HepG2 (cell line): ENCODE data around the gene OR4Q3. TPM values are rescaled to one million over a fixed set of nuclear protein-coding genes. Genes with fewer than 3 reads are reported as not detected.
"Not testable (repeated sequence)": the region's sequence is repeated elsewhere in the genome, so short reads cannot be mapped to it uniquely, and the experiment has no call there.

Source experiments
- ATAC-seq: fragments of 200-7000 bp; cut with Tn5 transposase; 3 replicates; pipeline ENCODE4 v1.9.1; 2020; ENCODE audit warnings: mild to moderate bottlenecking, moderate library complexity
- BruUV-seq: library from RNA; stranded (reverse); fragments of 400-500 nt; replicated peaks from 2 replicates; lab custom pipeline; 2021; lab: Mats Ljungman, UMichigan
- CTCF ChIA-PET: fragments of 300-600 bp; formaldehyde crosslinking; extraction: SDS; loops from one replicate; lab custom pipeline; 2021; ENCODE audit warnings: low total read pairs, inconsistent platforms, low intra/inter-chr PET ratio; lab: Yijun Ruan, JAX
- POLR2A ChIA-PET: fragments of 350-600 bp; sonication (Branson Sonifier 250); formaldehyde crosslinking; loops from one replicate; lab custom pipeline; 2020; ENCODE audit warnings: antibody characterized with exemption, inconsistent platforms; lab: Yijun Ruan, JAX
- DNase-seq: peaks from one replicate; pipeline ENCODE4 v3.0.0-alpha.2; 2015; ENCODE audit warnings: low spot score
- FAIRE-seq: peaks from 3 replicates; lab custom pipeline; 2011; peaks lifted over from hg19 to GRCh38; lab: Jason Lieb, UNC
- H2AFZ ChIP-seq: one replicate; pipeline ENCODE4 v1.6.1; 2011; ENCODE audit warnings: low read length, inconsistent platforms
- H3K27ac ChIP-seq: fragments of 300-600 bp; 3 replicates; pipeline ENCODE4 v1.8.0; 2011; ENCODE audit warnings: mixed run types, mild to moderate bottlenecking, mixed read lengths, low read length, inconsistent platforms; ENCODE audit not compliant: insufficient read depth; ENCODE audit errors: extremely low read length
- H3K27me3 ChIP-seq, 2 experiments: fragments of 200-600 bp in 1 of 2; 2 replicates in 1 of 2; 3 replicates in 1 of 2; pipeline versions ENCODE4 v1.6.0 to v1.8.0; 2011; ENCODE audit warnings: low read length in 2 of 2, mild to moderate bottlenecking in 2 of 2, moderate library complexity in 2 of 2, inconsistent platforms in 1 of 2; ENCODE audit not compliant: insufficient read depth in 2 of 2, control insufficient read depth in 1 of 2
- H3K36me3 ChIP-seq, 2 experiments: fragments of 200-600 bp in 1 of 2; replicated peaks in 1 of 2; 2 replicates in 1 of 2; 3 replicates in 1 of 2; pipeline versions ENCODE4 v1.5.1 to v1.8.0; 2011; ENCODE audit warnings: low read length in 2 of 2, inconsistent platforms in 1 of 2; ENCODE audit not compliant: insufficient read depth in 2 of 2, control insufficient read depth in 1 of 2
- H3K4me1 ChIP-seq: 2 replicates; pipeline ENCODE4 v1.5.1; 2012; ENCODE audit warnings: low read length, inconsistent platforms; ENCODE audit not compliant: insufficient read depth
- H3K4me2 ChIP-seq: 2 replicates; pipeline ENCODE4 v1.6.0; 2011; ENCODE audit warnings: low read depth, low read length, inconsistent platforms
- H3K4me3 ChIP-seq, 3 experiments: fragments of 200-600 bp in 1 of 3; sonication (generic), shearing (Covaris generic) in 1 of 3; replicated peaks in 1 of 3; 2 replicates each; pipeline ENCODE4 v1.5.1; 2011 to 2016; ENCODE audit warnings: low read length in 3 of 3, inconsistent platforms in 2 of 3, low read depth in 2 of 3, mild to moderate bottlenecking in 2 of 3, control low read depth in 1 of 3, mixed read lengths in 1 of 3; ENCODE audit not compliant: insufficient read depth in 1 of 3
- H3K79me2 ChIP-seq: one replicate; pipeline ENCODE4 v1.6.1; 2011; ENCODE audit warnings: low read length, inconsistent platforms; ENCODE audit not compliant: insufficient read depth
- H3K9ac ChIP-seq: 2 replicates; pipeline ENCODE4 v1.6.0; 2011; ENCODE audit warnings: mild to moderate bottlenecking, low read depth, low read length, inconsistent platforms; ENCODE audit not compliant: insufficient read depth
- H3K9me3 ChIP-seq: 2 replicates; pipeline ENCODE4 v1.5.1; 2012; ENCODE audit warnings: mild to moderate bottlenecking, low read length
- H4K20me1 ChIP-seq: 2 replicates; pipeline ENCODE4 v1.6.0; 2011; ENCODE audit warnings: inconsistent platforms, mild to moderate bottlenecking, low read length, moderate library complexity; ENCODE audit not compliant: insufficient read depth
- GATAD2A ChIP-seq: IDR thresholded peaks from 2 replicates; pipeline ENCODE4 v1.6.1; 2016
- RNF2 ChIP-seq: fragments of 450-650 bp; conservative IDR thresholded peaks from 2 replicates; pipeline ENCODE4 v1.6.1; 2016; ENCODE audit warnings: low read depth
- SNAPC2 ChIP-seq: sonication (generic); formaldehyde crosslinking; IDR thresholded peaks from 2 replicates; pipeline ENCODE4 v1.8.1; 2022; ENCODE audit warnings: mild to moderate bottlenecking, missing genetic modification reagents
- THAP11 ChIP-seq: IDR thresholded peaks from 2 replicates; pipeline ENCODE4 v1.6.1; 2016; ENCODE audit warnings: missing biosample characterization, missing genetic modification reagents
- ZNF609 ChIP-seq: sonication (generic); formaldehyde crosslinking; IDR thresholded peaks from 2 replicates; pipeline ENCODE4 v1.4.0; 2020; ENCODE audit warnings: mild to moderate bottlenecking, missing genetic modification reagents, borderline replicate concordance
- ZNF672 ChIP-seq: sonication (generic); formaldehyde crosslinking; IDR thresholded peaks from 2 replicates; pipeline ENCODE4 v1.8.1; 2022; ENCODE audit warnings: missing genetic modification reagents
- WGBS: methylation state at CpG from one replicate; pipeline ENCODE4 v1.1.6; 2017; ENCODE audit warnings: low lambda C conversion rate; 5-methylcytosine and 5-hydroxymethylcytosine counted together
- in situ Hi-C: cut with HindIII; loops from 2 replicates; pipeline ENCODE4 v1.10.0; 2017; ENCODE audit warnings: low pct_unique_long_range_greater_than_20kb; ENCODE audit not compliant: extremely low pct_ligation_motif_present
- intact Hi-C: fragments of 100-400 bp; cut with micrococcal nuclease; formaldehyde crosslinking; loops from one replicate; pipeline ENCODE4 v1.10.0; 2022; ENCODE audit not compliant: unreplicated experiment
- polyA plus RNA-seq, 8 experiments: library from polyadenylated mRNA; depleted of rRNA in 3 of 8; stranded (reverse) in 7 of 8; unstranded in 1 of 8; fragments of >200 nt; fragmentation: Illumina TruSeq in 4 of 8; extraction: Trizol in 4 of 8; gene quantifications; 2 replicates each; pipeline versions ENCODE4 v1.2.1 to v1.2.3, GENCODE V29; 2011 to 2016; ENCODE audit warnings: low read depth in 4 of 8, missing spikeins in 1 of 8, mixed read lengths in 1 of 8; ENCODE audit not compliant: insufficient read depth in 1 of 8
- total RNA-seq, 5 experiments: library from RNA; depleted of rRNA; stranded (reverse); fragments of >200 nt; fragmentation: Illumina TruSeq; extraction: Trizol; gene quantifications; 2 replicates each; pipeline ENCODE4 v1.2.3, GENCODE V29; 2016; ENCODE audit warnings: low read depth in 1 of 5
- TF ChIP-seq, protein P1 (sequence below): sonication (generic); formaldehyde crosslinking; IDR thresholded peaks from 2 replicates; pipeline ENCODE4 v1.9.0; 2022; ENCODE audit warnings: missing genetic modification reagents, mild to moderate bottlenecking, borderline replicate concordance

The OR4Q3 gene
- total and polyA plus RNA-seq, 2 of the 13 experiments (the other 11 are each of a cell fraction or from before 2014, with no cell fraction given) = not detected

- DNase-seq = no peak
- no peak overlapping the region for H3K4me3 ChIP-seq
- FAIRE-seq = no peak
- TF ChIP-seq ZNF609 (CRISPR knock-in tag) (no peak), ZNF672 (no peak), THAP11 (CRISPR knock-in tag) (no peak), GATAD2A (CRISPR knock-in tag) (no peak), RNF2 (no peak), SNAPC2 (CRISPR knock-in tag) (no peak)
- TF ChIP-seq, protein P1, sequence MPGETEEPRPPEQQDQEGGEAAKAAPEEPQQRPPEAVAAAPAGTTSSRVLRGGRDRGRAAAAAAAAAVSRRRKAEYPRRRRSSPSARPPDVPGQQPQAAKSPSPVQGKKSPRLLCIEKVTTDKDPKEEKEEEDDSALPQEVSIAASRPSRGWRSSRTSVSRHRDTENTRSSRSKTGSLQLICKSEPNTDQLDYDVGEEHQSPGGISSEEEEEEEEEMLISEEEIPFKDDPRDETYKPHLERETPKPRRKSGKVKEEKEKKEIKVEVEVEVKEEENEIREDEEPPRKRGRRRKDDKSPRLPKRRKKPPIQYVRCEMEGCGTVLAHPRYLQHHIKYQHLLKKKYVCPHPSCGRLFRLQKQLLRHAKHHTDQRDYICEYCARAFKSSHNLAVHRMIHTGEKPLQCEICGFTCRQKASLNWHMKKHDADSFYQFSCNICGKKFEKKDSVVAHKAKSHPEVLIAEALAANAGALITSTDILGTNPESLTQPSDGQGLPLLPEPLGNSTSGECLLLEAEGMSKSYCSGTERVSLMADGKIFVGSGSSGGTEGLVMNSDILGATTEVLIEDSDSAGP (CRISPR knock-in tag) = no peak
- intact Hi-C loops (no loop called here), in situ Hi-C loops (no loop called here)
- H4K20me1 ChIP-seq = no peaks in the 10 kb centered on the region
- H3K27me3 ChIP-seq = no peaks in the 10 kb centered on the region
- 0% methylated on average over 1 of the region's 1 CpG for WGBS
- no peak overlapping the region for H2AFZ ChIP-seq
- no peaks in the 10 kb centered on the region for H3K36me3 ChIP-seq
- no peak overlapping the region for H3K27ac ChIP-seq
- BruUV-seq = no TSS peak
- ATAC-seq = no peak
- ChIA-PET CTCF (no interaction called here), POLR2A (no interaction called here)
- no peak overlapping the region for H3K4me2 ChIP-seq
- no peaks in the 10 kb centered on the region for H3K9me3 ChIP-seq
- H3K9ac ChIP-seq = no peak overlapping the region
- no peaks in the 10 kb centered on the region for H3K79me2 ChIP-seq
- H3K4me1 ChIP-seq = no peaks in the 10 kb centered on the region
These were observed 32.2 kb downstream of the OR4Q3 start for GRCh38 chr14:19775587-19775986.

DNA sequence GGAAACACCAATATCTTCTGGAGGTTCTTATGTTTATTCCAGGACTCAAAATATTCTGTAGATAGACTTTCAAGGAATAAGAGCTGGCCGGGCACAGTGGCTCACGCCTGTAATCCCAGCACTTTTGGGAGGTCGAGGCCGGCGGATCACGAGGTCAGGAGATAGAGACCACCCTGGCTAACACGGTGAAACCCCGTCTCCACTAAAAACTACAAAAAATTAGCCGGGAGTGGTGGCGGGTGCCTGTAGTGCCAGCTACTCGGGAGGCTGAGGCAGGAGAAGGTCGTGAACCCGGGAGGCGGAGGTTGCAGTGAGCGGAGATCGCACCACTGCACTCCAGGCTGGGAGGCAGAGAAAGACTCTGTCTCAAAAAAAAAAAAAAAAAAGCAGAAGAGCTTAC is 42.5 kb downstream of the OR4Q3 start:
- H3K9ac ChIP-seq, intact Hi-C loops, POLR2A ChIA-PET, H3K36me3 ChIP-seq, H3K4me2 ChIP-seq, BruUV-seq, H3K79me2 ChIP-seq, H3K27me3 ChIP-seq, H3K4me1 ChIP-seq, in situ Hi-C loops, DNase-seq, H3K27ac ChIP-seq, H3K4me3 ChIP-seq, H3K9me3 ChIP-seq, CTCF ChIA-PET, ATAC-seq, H4K20me1 ChIP-seq, FAIRE-seq, H2AFZ ChIP-seq: not testable (repeated sequence)
- WGBS = 49% methylated on average over 16 of the region's 16 CpGs
